A549 (cell line): ENCODE results near the gene USP34.

Source experiments
- BHLHE40 ChIP-seq: IDR thresholded peaks from 2 replicates; pipeline ENCODE4 v1.6.1; 2012; ENCODE audit warnings: low read depth, low read length, inconsistent platforms
- CEBPB ChIP-seq, 2 experiments: fragments of >200 bp in 1 of 2; sonication (Bioruptor Twin) in 1 of 2; formaldehyde crosslinking in 1 of 2; IDR thresholded peaks; 2 replicates each; pipeline ENCODE4 v1.6.1; 2012 to 2016
- CHD4 ChIP-seq: fragments of 200-600 bp; sonication (generic); IDR thresholded peaks from 2 replicates; pipeline ENCODE4 v1.6.1; 2016; ENCODE audit warnings: antibody characterized with exemption, mild to moderate bottlenecking, borderline replicate concordance
- CTCF ChIP-seq: fragments of >200 bp; sonication (Bioruptor Twin); formaldehyde crosslinking; IDR thresholded peaks from 3 replicates; pipeline ENCODE4 v1.5.1; 2016
- EP300 ChIP-seq, 2 experiments: fragments of >200 bp; sonication (Bioruptor Twin); formaldehyde crosslinking; IDR thresholded peaks; 2 replicates in 1 of 2; 3 replicates in 1 of 2; pipeline ENCODE4 v1.6.1; 2016 to 2017
- HDAC2 ChIP-seq: fragments of 200-600 bp; sonication (generic); IDR thresholded peaks from 2 replicates; pipeline ENCODE4 v1.6.1; 2016
- JUNB ChIP-seq: fragments of >200 bp; sonication (Bioruptor Twin); formaldehyde crosslinking; IDR thresholded peaks from 2 replicates; pipeline ENCODE4 v1.6.1; 2016
- MAFK ChIP-seq: fragments of 450-650 bp; IDR thresholded peaks from 2 replicates; pipeline ENCODE4 v1.6.1; 2014; ENCODE audit not compliant: partially characterized antibody
- MYC ChIP-seq: IDR thresholded peaks from 2 replicates; pipeline ENCODE4 v1.6.1; 2012; ENCODE audit warnings: mild to moderate bottlenecking, inconsistent platforms, low read length, improper control_type of control experiment, borderline replicate concordance
- RAD21 ChIP-seq, 2 experiments: fragments of >200 bp in 1 of 2; sonication (Bioruptor Twin) in 1 of 2; formaldehyde crosslinking in 1 of 2; IDR thresholded peaks in 1 of 2; conservative IDR thresholded peaks in 1 of 2; 2 replicates in 1 of 2; 3 replicates in 1 of 2; pipeline ENCODE4 v1.6.1; 2012 to 2018; ENCODE audit warnings: inconsistent platforms in 1 of 2
- RCOR1 ChIP-seq: fragments of 150-350 bp; IDR thresholded peaks from 2 replicates; pipeline ENCODE4 v1.6.1; 2014; ENCODE audit warnings: antibody characterized with exemption, low read length, low read depth
- USF2 ChIP-seq: fragments of 450-650 bp; IDR thresholded peaks from 2 replicates; pipeline ENCODE4 v1.6.1; 2014; ENCODE audit warnings: antibody characterized with exemption
- ZFP36 ChIP-seq: fragments of 450-650 bp; IDR thresholded peaks from 2 replicates; pipeline ENCODE4 v1.6.1; 2014; ENCODE audit warnings: borderline replicate concordance; ENCODE audit not compliant: partially characterized antibody

- no peak for TF ChIP-seq CTCF
- no peak for TF ChIP-seq MYC
- no peak for TF ChIP-seq CEBPB (IDR thresholded peaks at IDR 0.05)
- no peak for TF ChIP-seq MAFK
- TF ChIP-seq ZFP36, result no peak
- TF ChIP-seq EP300 (IDR thresholded peaks at IDR 0.05), result no peak
- TF ChIP-seq USF2, result no peak
- TF ChIP-seq CHD4, result no peak
- TF ChIP-seq HDAC2, result no peak
- no peak for TF ChIP-seq BHLHE40
- no peak for TF ChIP-seq RAD21 (conservative IDR thresholded peaks at IDR 0.05 in 1 of 2, IDR thresholded peaks at IDR 0.05 in 1 of 2)
- TF ChIP-seq RCOR1, result no peak
- no peak for TF ChIP-seq JUNB
Observed at GRCh38 chr2:61249521-61250071, 221.3 kb downstream of the USP34 start.
